ENCODE results near the gene TTC38. TPM values are rescaled to one million over a fixed set of nuclear protein-coding genes. Genes with fewer than 3 reads are reported as not detected.

TTC38 gene
- polyA plus RNA-seq, 3 donors, result 20.0 to 62.3 (median 31.5) TPM

DNA sequence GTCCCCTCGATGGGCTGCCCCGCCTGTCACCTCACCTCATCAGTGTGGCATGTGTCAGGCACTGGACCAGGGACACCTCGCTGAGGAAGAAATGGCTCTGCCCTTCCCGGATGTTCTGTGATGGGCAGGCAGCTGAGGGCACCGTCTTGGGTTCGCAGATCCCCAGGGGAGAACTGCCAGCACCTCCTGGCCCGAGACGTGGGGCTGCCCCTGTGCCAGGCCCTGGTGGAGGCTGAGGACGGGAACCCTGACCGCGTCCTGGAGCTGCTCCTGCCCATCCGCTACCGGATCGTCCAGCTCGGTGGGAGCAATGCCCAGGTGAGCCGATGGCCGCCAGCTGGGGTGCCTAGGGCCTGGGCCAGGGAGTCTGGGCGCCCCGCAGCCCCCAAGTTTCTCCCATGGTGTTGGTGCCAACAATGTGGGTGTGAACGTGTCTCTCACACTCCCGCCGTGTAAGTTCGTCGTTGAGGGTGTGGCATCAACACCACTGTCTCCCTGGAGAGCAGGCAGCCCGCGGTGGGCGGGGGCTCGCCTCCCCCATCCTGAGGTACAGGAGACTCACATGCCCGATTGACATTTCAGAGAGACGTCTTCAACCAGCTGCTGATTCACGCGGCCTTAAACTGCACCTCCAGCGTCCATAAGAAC lies 21.6 kb downstream of the TTC38 start:
- H3K27ac ChIP-seq (ENCODE audit: low read depth, low read length), result no peak overlapping the region
- WGBS, 3 donors, result 83 to 84% (median 84%) methylated on average over 33 of the region's 33 CpGs

DNA sequence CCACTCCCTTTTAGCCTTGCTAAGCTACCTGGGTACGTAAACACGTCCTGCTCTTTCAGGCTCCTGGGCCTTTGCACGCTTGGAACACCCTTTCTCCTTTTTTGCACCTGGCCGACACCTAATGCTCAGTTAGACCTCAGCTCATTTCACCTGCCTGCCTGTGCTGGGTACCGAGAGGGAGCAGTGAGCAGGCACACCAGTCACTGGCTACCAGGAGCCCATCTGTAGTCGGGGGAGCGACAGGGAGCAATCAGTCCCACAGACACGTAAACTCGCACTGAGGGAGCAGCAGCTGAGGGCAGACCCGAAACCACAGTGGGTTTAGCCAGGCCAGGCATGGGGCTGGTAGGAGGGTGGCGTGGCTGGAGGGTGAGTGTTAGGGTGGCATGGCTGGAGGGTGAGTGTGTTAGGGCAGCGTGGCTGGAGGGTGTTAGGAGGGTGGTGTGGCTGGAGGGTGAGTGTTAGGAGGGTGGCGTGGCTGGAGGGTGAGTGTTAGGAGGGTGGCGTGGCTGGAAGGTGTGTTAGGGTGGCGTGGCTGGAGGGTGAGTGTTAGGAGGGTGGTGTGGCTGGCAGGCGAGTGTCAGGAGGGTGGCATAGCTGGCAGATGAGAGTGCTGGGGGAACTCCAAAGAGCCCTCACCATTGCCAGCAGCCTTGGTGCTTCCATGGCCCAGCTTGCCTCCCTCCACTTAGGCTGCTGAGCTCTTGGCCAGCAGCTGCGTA lies 22.5 kb downstream of the TTC38 start:
- no peak overlapping the region for H3K27ac ChIP-seq (ENCODE audit: low read depth, low read length)
- WGBS, 3 donors, result 93 to 94% (median 94%) methylated on average over 17 of the region's 17 CpGs

DNA sequence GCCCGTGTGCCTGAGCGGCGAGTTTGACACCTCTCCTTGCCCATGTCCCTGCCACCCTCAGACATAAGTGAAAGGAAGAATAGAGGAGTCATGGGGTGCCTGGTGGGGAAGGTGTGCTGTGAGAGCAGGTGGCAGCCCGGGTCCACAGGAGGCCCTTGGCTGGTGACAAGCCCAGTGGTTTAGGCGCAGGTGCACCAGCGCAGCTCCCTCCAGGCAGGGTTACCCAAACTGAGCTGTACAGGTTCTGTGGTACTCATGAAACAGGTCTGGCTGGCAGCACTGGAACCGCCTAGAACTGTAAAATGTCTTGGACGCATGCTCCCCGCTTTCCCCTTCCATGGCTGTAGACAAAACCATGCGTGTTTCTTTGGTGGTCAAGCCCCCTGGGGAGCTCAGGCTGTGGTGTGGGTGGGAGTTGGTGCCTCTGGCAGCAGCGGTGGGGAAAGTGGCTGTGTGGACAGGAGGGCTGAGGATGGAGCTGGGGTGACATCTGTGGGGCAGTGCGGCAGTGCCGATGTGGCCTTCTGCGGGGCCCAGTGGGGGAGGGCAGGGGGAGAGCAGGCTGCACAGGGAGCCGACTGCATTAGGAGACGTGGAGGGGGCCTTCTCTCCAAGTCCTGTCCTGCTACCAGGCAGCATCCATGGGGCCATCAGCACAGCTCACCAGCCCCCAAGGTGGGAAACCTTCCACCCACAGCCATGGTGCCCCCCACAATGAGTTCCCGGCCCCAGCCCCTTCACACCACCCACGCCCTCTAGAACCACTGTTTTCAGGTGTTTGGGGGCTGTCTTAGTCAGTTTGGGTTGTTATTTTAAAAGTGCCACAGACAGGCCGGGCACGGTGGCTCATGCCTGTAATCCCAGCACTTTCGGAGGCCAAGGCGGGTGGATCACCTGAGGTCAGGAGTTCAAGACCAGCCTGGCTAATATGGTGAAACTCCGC lies 23.3 kb downstream of the TTC38 start:
- 95 to 98% (median 96%) methylated on average over 22 to 23 of the region's 23 CpGs for WGBS, 3 donors
- H3K27ac ChIP-seq (ENCODE audit: low read depth, low read length), result no peak overlapping the region

GRCh38 chr22:46292173-46292572 lies 24.4 kb downstream of the TTC38 start:
- 96 to 99% (median 97%) methylated on average over 3 of the region's 3 CpGs for WGBS, 3 donors
- no peak overlapping the region for H3K27ac ChIP-seq (ENCODE audit: low read depth, low read length)

DNA sequence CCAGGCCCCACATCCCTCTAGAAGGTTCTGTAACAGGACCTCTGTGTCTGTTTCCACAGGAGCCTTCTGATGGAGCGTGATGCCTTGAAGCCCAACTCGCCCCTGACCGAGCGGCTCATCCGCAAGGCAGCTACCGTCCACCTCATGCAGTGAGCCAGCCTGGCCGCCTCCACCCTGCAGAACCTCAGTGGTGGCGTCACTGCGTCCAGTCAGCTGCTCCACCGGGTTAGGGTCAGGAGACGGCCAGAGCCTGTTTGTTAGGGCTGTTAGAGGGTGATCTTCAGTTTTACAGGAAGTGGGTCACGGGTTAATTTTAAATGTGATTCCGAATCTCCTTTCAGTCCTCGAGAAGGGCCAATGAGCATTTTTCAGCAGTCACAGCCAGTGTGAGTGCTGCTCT lies 24.9 kb downstream of the TTC38 start:
- no peak overlapping the region for H3K27ac ChIP-seq (ENCODE audit: low read depth, low read length)
- WGBS, 3 donors, result 84 to 93% (median 89%) methylated on average over 14 of the region's 14 CpGs

- 63 to 89% (median 64%) methylated on average over 11 of the region's 11 CpGs for WGBS, 3 donors
- no peak overlapping the region for H3K27ac ChIP-seq (ENCODE audit: low read depth, low read length)
These were observed 25.9 kb downstream of the TTC38 start for GRCh38 chr22:46293577-46294260.

DNA sequence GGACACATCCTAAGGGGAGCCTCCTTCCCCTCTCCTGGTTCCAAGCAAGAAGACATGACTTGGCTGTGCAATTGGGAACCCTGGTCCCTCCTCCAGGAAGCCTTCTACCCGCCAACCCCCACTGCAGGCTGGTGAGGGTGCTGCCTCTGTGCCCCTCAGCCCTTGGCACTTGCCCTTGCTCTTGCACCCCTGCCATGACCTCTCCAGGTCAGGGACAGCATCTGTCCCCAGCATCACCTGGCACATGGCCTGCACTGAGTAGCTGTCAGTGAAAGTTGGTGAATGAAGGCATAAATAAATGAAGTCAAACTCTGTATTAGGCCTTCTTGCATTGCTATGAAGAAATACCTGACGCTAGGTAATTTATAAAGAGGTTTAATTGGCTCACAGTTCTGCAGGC lies 27.0 kb downstream of the TTC38 start:
- WGBS, 3 donors, result 70 to 100% (median 79%) methylated on average over 2 of the region's 2 CpGs

DNA sequence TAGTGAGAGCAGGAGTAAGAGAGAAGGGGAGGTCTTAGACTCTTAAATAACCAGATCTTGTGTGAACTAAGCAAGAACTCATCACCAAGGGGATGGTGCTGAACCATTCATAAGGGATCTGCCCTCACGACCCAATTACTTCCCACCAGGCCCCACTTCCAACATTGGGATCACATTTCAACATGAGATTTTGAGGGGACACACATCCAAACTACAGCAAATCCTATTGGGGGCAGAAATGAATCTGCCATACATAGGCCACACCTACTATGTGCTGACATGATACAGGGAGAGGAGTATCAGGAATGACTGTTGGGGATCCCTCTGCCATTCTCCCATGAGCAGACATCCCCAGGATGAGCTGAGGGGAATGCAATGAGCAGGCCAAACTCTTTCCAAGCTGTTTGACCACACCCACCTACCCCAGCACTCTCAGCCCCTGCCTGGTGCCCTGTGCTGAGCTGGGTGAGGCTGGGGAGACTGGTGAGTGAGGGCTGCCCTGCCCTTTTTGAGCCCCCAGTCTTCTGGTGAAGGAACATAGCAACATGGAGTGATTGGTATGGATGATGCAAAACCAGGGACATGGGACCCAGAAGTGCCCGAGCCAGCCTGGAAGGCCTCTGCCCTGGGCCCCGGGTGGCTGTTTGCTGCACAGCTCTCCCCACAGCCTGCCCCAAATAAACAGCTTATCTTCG lies 27.6 kb downstream of the TTC38 start:
- H3K27ac ChIP-seq (ENCODE audit: low read depth, low read length), result no peak overlapping the region
- 75 to 88% (median 76%) methylated on average over 4 of the region's 4 CpGs for WGBS, 3 donors

More for the DNA sequence above, 27.0 kb downstream of the TTC38 start:
- H3K27ac ChIP-seq (ENCODE audit: low read depth, low read length), result no peak overlapping the region

GRCh38 chr22:46296257-46297150 lies 28.7 kb downstream of the TTC38 start, which contains the start of gene GTSE1:
Gene GTSE1, plus strand, starts transcription at chr22:46296870. Its CDS starts 531 bp downstream, at chr22:46297401.
- H3K27ac ChIP-seq (ENCODE audit: low read depth, low read length), result peak within 1 kb of the TSS; percentile 71
- 1% methylated on average over 64 to 76 of the region's 76 CpGs for WGBS, 3 donors

DNA sequence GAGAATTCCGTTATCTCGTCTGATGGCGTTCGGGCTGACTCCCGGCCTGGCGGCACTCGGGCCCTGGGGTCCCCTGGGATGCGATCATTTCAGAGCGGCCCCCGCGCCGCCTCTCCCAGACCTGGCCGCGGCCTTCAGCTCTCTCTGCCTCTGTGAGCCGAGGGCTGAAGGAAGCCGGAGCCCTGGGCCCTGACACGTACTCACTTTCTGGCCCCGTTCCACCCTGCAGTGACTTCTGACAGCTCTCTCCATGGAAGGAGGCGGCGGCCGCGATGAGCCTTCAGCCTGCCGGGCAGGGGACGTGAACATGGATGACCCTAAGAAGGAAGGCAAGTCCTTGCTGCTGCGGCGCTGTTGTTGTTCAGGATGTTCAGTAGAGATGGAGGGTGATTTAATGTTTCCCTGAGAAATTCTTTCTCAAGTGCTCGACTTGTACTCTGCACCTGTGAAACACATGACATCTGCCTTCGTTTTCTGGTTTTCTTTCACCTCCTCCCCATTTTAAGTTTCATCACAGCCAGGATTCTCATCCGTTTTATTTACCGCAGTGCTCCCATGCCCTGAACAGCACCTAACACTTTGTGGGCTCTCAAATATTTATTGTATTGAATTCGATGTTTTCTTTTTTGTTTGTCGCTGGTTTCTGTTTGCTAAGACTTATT lies 29.5 kb downstream of the TTC38 start:
- H3K27ac ChIP-seq (ENCODE audit: low read depth, low read length), result no peak overlapping the region
- WGBS, 3 donors, result 5 to 7% (median 6%) methylated on average over 32 of the region's 32 CpGs

GRCh38 chr22:46299101-46299500 lies 31.3 kb downstream of the TTC38 start:
- WGBS, 3 donors, result 97 to 98% (median 97%) methylated on average over 13 of the region's 13 CpGs
- no peak overlapping the region for H3K27ac ChIP-seq (ENCODE audit: low read depth, low read length)

- H3K27ac ChIP-seq (ENCODE audit: low read depth, low read length), result no peak overlapping the region
- WGBS, 3 donors, result 94 to 98% (median 97%) methylated on average over 7 of the region's 7 CpGs
These were observed 32.7 kb downstream of the TTC38 start for GRCh38 chr22:46300491-46300890.

DNA sequence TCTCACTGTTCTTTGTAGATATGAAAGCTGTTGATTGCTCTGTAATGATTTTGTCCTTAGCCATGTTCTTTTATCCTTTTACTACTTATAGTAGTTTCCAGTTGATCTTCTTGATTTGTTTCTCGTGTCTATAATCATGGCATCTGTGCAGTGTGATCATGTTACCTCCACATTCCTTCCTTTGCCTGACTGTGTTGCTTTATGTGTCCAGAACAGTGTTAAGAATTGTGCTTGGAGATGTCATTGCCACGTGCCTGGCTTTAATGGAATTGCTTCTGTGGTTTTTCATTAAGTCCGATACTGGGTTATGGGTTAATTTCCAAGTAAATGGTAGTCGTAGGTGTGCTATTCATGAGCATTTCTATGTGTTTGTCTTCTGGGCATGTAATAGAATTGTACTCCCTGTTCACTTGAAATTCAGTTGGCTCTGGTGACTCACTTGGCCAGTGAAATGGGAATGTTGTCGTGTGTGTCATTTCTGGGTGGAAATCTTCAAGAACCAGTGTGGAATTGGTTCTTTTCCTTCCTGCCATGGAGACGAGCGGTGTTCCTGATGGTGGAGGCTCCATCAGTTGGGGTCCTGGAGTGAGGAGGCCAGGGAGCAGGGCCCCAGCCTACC lies 35.6 kb downstream of the TTC38 start:
- no peak overlapping the region for H3K27ac ChIP-seq (ENCODE audit: low read depth, low read length)
- WGBS, 3 donors, result 92 to 94% (median 92%) methylated on average over 7 of the region's 7 CpGs

DNA sequence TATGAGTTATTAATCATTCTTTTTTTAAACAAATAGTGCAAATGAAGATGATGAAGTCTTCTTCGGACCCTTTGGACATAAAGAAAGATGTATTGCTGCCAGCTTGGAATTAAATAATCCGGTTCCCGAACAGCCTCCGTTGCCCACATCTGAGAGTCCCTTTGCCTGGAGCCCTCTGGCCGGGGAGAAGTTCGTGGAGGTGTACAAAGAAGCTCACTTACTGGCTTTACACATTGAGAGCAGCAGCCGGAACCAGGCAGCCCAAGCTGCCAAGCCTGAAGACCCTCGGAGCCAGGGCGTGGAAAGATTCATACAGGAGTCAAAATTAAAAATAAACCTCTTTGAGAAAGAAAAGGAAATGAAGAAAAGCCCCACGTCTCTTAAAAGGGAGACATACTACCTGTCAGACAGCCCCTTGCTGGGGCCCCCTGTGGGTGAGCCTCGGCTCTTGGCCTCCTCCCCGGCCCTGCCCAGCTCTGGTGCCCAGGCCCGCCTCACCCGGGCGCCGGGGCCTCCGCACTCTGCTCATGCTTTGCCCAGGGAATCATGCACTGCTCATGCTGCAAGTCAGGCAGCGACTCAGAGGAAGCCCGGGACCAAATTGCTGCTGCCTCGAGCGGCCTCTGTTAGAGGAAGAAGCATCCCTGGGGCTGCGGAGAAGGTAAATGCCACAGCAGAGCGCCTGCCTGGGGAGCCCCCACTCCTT lies 40.6 kb downstream of the TTC38 start:
- no peak overlapping the region for H3K27ac ChIP-seq (ENCODE audit: low read depth, low read length)
- WGBS, 3 donors, result 88 to 94% (median 92%) methylated on average over 23 of the region's 23 CpGs

DNA sequence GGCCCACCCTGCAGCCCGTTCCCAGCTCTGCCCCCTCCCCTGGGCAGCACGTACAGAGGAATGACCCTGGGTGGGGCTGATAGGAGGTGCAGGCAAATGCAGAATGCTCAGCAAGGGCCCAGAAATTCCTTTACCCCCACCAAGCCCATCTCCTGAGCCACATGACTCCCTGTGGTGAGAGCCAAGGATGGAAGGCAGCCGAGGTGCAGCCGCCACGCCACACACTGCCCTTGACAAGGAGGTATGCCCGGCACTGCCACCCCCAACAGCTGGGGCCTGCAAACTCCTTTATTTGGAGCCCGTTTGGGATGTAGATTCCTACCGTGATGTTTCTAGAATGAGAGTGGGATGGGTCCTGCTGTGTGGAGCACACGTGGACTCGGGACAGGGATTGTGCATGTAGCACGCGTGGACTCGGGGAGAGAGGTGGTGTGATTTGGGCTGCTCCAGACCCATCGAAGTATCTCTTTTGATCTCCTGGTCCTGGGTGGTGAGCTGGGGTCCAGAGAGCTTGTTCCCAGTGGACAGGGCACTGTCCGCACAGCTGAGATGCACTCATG lies 41.8 kb downstream of the TTC38 start:
- whole genome bisulfite sequencing, 3 donors, result 94 to 98% (median 95%) methylated on average over 12 to 15 of the region's 15 CpGs

More for the DNA sequence above, 41.8 kb downstream of the TTC38 start:
- no peak overlapping the region for H3K27ac ChIP-seq (ENCODE audit: low read depth, low read length)
